GM23248 (cell line): ENCODE data around the gene MYBPH.

Source experiments
- EZH2 ChIP-seq: fragments of 200-600 bp; sonication (generic); IDR thresholded peaks from 2 replicates; pipeline ENCODE4 v1.6.1; 2018; ENCODE audit warnings: antibody characterized with exemption, mild to moderate bottlenecking; ENCODE audit not compliant: insufficient read depth, poor library complexity, severe bottlenecking
- EZH2phosphoT487 ChIP-seq: fragments of 200-600 bp; sonication (generic); IDR thresholded peaks from 2 replicates; pipeline ENCODE4 v1.6.1; 2018; ENCODE audit warnings: antibody characterized with exemption, moderate library complexity, mild to moderate bottlenecking, low read depth; ENCODE audit not compliant: insufficient read depth

GRCh38 chr1:203175827-203176241 is 208 bp upstream of the MYBPH start:
- TF ChIP-seq EZH2 (no peak), EZH2phosphoT487 (no peak)
